BJ (cell line): ENCODE results near the gene SEPTIN8. TPM values are rescaled to one million over a fixed set of nuclear protein-coding genes. Genes with fewer than 3 reads are reported as not detected.
"Not testable (repeated sequence)": the region's sequence is repeated elsewhere in the genome, so short reads cannot be mapped to it uniquely, and the experiment has no call there.

Experiments
- CTCF ChIA-PET: fragments of 350-600 bp; formaldehyde crosslinking; extraction: SDS; loops from one replicate; lab custom pipeline; 2021; ENCODE audit warnings: antibody characterized with exemption, inconsistent platforms; lab: Yijun Ruan, JAX
- POLR2A ChIA-PET: fragments of 300-600 bp; sonication (Branson Sonifier 250); formaldehyde crosslinking; extraction: SDS; loops from one replicate; lab custom pipeline; 2021; ENCODE audit warnings: antibody characterized with exemption; lab: Charles Lee
- DNase-seq: peaks from one replicate; pipeline ENCODE4 v3.0.0-alpha.2; 2011; ENCODE audit warnings: low read depth
- H3K27me3 ChIP-seq: 2 replicates; pipeline ENCODE4 v1.6.0; 2011; ENCODE audit warnings: low read length; ENCODE audit not compliant: control insufficient read depth, insufficient read depth
- H3K36me3 ChIP-seq: 2 replicates; pipeline ENCODE4 v1.5.1; 2011; ENCODE audit warnings: low read length; ENCODE audit not compliant: control insufficient read depth, insufficient read depth
- H3K4me3 ChIP-seq: 2 replicates; pipeline ENCODE4 v1.5.1; 2011; ENCODE audit warnings: low read depth, mild to moderate bottlenecking, control low read depth, low read length
- polyA plus RNA-seq: library from polyadenylated mRNA; depleted of rRNA; stranded (reverse); fragments of >200 nt; gene quantifications from 2 replicates; pipeline ENCODE4 v1.2.3, GENCODE V29; 2011
- TF ChIP-seq, protein P1 (sequence below): IDR thresholded peaks from 2 replicates; pipeline ENCODE4 v1.5.1; 2011; ENCODE audit warnings: low read depth, mild to moderate bottlenecking, control low read depth, inconsistent platforms, low read length, moderate library complexity; ENCODE audit not compliant: insufficient read depth

Gene SEPTIN8
- polyA plus RNA-seq, 1 experiment = 67.8 TPM

GRCh38 chr5:132807163-132807838 lies 30.3 kb upstream of the SEPTIN8 start:
- peaks cover 16% of the 10 kb centered on the region for H3K27me3 ChIP-seq
- DNase-seq = no peak
- no peak overlapping the region for H3K4me3 ChIP-seq
- ChIA-PET POLR2A (no interaction called here), CTCF (interaction anchor here (1.0 to 4.9 kb wide), 3 partner anchors 10 to 17 kb away, joined by 4 to 23 read pairs (median 16); no protein-coding TSS in a partner anchor)
- TF ChIP-seq, protein P1, sequence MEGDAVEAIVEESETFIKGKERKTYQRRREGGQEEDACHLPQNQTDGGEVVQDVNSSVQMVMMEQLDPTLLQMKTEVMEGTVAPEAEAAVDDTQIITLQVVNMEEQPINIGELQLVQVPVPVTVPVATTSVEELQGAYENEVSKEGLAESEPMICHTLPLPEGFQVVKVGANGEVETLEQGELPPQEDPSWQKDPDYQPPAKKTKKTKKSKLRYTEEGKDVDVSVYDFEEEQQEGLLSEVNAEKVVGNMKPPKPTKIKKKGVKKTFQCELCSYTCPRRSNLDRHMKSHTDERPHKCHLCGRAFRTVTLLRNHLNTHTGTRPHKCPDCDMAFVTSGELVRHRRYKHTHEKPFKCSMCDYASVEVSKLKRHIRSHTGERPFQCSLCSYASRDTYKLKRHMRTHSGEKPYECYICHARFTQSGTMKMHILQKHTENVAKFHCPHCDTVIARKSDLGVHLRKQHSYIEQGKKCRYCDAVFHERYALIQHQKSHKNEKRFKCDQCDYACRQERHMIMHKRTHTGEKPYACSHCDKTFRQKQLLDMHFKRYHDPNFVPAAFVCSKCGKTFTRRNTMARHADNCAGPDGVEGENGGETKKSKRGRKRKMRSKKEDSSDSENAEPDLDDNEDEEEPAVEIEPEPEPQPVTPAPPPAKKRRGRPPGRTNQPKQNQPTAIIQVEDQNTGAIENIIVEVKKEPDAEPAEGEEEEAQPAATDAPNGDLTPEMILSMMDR = peak; percentile 16; the same call in 1 of the 2 replicates
- H3K36me3 ChIP-seq = no peaks in the 10 kb centered on the region

DNA sequence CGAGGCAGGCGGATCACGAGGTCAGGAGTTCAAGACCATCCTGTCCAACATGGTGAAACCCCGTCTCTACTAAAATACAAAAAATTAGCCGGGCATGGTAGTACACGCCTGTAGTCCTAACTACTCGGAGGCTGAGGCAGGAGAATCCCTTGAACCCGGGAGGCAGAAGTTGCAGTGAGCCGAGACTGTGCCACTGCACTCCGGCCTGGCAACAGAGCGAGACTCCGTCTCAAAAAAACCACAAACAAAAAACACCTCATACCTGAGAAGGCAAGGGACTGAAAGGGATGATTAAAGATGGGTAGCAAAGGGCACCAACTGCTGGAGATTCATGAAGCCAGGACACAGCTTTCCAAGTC lies 29.7 kb upstream of the SEPTIN8 start:
- H3K36me3 ChIP-seq, POLR2A ChIA-PET, H3K4me3 ChIP-seq, DNase-seq: not testable (repeated sequence)
- CTCF ChIA-PET = interaction anchor here (1.0 to 4.9 kb wide), 3 partner anchors 10 to 17 kb away, joined by 4 to 23 read pairs (median 16); no protein-coding TSS in a partner anchor
- H3K27me3 ChIP-seq = peaks cover 11% of the 10 kb centered on the region

- POLR2A ChIA-PET, H3K27me3 ChIP-seq: not testable (repeated sequence)
- CTCF ChIA-PET = interaction anchor here (4.9 kb wide), 1 partner anchor 15 kb away, joined by 23 read pairs; no protein-coding TSS in a partner anchor
Observed at GRCh38 chr5:132805872-132806271, 28.8 kb upstream of the SEPTIN8 start.

GRCh38 chr5:132804219-132804618 lies 27.2 kb upstream of the SEPTIN8 start:
- CTCF ChIA-PET = interaction anchor here (0.6 kb wide), 1 partner anchor 32 kb away, joined by 3 read pairs; no protein-coding TSS in a partner anchor
- H3K27me3 ChIP-seq, POLR2A ChIA-PET, H3K4me3 ChIP-seq, DNase-seq, H3K36me3 ChIP-seq: not testable (repeated sequence)

More at GRCh38 chr5:132805872-132806271, 28.8 kb upstream of the SEPTIN8 start:
- H3K4me3 ChIP-seq, DNase-seq, H3K36me3 ChIP-seq: not testable (repeated sequence)

DNA sequence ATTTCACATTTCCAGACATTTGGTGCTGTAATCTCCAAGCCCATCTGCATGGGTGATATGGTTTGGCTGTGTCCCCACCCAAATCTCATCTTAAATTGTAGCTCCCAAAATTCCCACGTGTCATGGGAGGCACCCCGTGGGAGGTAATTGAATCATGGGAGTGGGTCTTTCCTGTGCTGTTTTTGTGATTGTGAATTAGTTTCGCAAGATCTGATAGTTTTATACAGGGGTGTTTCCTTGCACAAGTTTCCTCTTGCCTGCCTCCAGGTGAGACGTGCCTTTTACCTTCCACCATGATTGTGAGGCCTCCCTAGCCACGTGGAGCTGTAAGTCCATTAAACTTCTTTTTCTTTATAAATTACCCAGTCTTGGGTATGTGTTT lies 25.6 kb upstream of the SEPTIN8 start:
- H3K4me3 ChIP-seq, DNase-seq, POLR2A ChIA-PET, H3K36me3 ChIP-seq, H3K27me3 ChIP-seq: not testable (repeated sequence)
- CTCF ChIA-PET = interaction anchor here (1.1 to 1.3 kb wide), 3 partner anchors 11 to 18 kb away, joined by 4 to 6 read pairs (median 4); partner anchors contain the start of gene SOWAHA

- no peak for DNase-seq
- ChIA-PET CTCF (interaction anchor here (0.6 to 1.8 kb wide), 6 partner anchors 11 to 48 kb away, joined by 3 to 7 read pairs (median 4); partner anchors contain the start of gene SOWAHA), POLR2A (no interaction called here)
- no peaks in the 10 kb centered on the region for H3K36me3 ChIP-seq
- TF ChIP-seq, protein P1 = no peak
- H3K27me3 ChIP-seq = peaks cover 3% of the 10 kb centered on the region; the same call in 1 of the 2 replicates
- no peak overlapping the region for H3K4me3 ChIP-seq
Observed at GRCh38 chr5:132802044-132802684, 25.1 kb upstream of the SEPTIN8 start.

DNA sequence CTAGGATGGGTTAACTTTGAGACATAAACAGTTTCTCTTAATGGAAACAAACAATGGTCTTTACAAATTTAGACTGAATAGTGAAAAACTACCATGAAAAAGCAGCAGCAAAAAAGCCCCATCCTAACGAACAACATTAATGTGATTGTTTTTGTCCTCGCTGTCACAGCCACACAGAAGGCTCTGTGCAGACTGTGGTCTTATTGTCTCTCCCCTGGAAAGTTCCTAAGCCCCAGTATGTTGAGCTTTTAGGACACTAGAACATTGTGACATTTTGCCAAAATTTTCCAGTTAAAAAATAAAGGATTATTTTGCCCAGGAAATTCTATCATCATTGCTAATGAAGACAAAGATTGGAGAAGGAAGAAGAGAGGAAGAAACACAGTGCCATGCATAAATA lies 23.5 kb upstream of the SEPTIN8 start:
- H3K4me3 ChIP-seq = no peak overlapping the region
- DNase-seq = no peak

More for the DNA sequence above, 23.5 kb upstream of the SEPTIN8 start:
- ChIA-PET POLR2A (no interaction called here), CTCF (interaction anchor here (1.0 to 1.8 kb wide), 3 partner anchors 13 to 46 kb away, joined by 3 to 8 read pairs (median 7); partner anchors contain the start of gene SOWAHA)
- TF ChIP-seq, protein P1 = no peak
- Histone ChIP-seq H3K27me3 (peaks cover 3% of the 10 kb centered on the region), H3K36me3 (no peaks in the 10 kb centered on the region)
